ENCODE data around the gene CECR2.
A peak's percentile ranks its signal among the peaks of the same experiment; 100 is the strongest.

Gene CECR2

GRCh38 chr22:17566776-17567175 lies 197.5 kb downstream of the CECR2 start:
- DNase-seq (ENCODE audit: low read depth in 2 of 3, low spot score in 1 of 3), result no peak

- no peak for DNase-seq (ENCODE audit: low read depth in 2 of 3, low spot score in 1 of 3)
These were observed 200.8 kb downstream of the CECR2 start for GRCh38 chr22:17569971-17570511.

- DNase-seq (ENCODE audit: low read depth in 2 of 3, low spot score in 1 of 3), result no peak
These were observed 201.8 kb downstream of the CECR2 start for GRCh38 chr22:17570851-17571631.

- DNase-seq (ENCODE audit: low read depth in 2 of 3, low spot score in 1 of 3), result no peak
These were observed 205.9 kb downstream of the CECR2 start for GRCh38 chr22:17575151-17575550.

- no peak for DNase-seq (ENCODE audit: low read depth in 2 of 3, low spot score in 1 of 3)
These were observed 206.4 kb downstream of the CECR2 start for GRCh38 chr22:17575681-17576080.

- DNase-seq (ENCODE audit: low read depth in 2 of 3, low spot score in 1 of 3), result peak in 1 of 3 donors; percentile 3
These were observed 207.2 kb downstream of the CECR2 start for GRCh38 chr22:17576470-17576869.

- no peak for DNase-seq (ENCODE audit: low read depth in 2 of 3, low spot score in 1 of 3)
These were observed 209.0 kb downstream of the CECR2 start for GRCh38 chr22:17578136-17578754.

- no peak for DNase-seq (ENCODE audit: low read depth in 2 of 3, low spot score in 1 of 3)
These were observed 210.3 kb downstream of the CECR2 start for GRCh38 chr22:17579535-17579981.

- no peak for DNase-seq (ENCODE audit: low read depth in 2 of 3, low spot score in 1 of 3)
These were observed 211.3 kb downstream of the CECR2 start for GRCh38 chr22:17580441-17581031.

- no peak for DNase-seq (ENCODE audit: low read depth in 2 of 3, low spot score in 1 of 3)
These were observed 211.8 kb downstream of the CECR2 start for GRCh38 chr22:17581056-17581455.

- DNase-seq (ENCODE audit: low read depth in 2 of 3, low spot score in 1 of 3), result no peak
These were observed 212.4 kb downstream of the CECR2 start for GRCh38 chr22:17581631-17582030.

- DNase-seq (ENCODE audit: low read depth in 2 of 3, low spot score in 1 of 3), result no peak
These were observed 213.9 kb downstream of the CECR2 start for GRCh38 chr22:17583151-17583550.

GRCh38 chr22:17586831-17587440 lies 217.7 kb downstream of the CECR2 start:
- no peak for DNase-seq (ENCODE audit: low read depth in 2 of 3, low spot score in 1 of 3)

GRCh38 chr22:17587629-17588028 lies 218.4 kb downstream of the CECR2 start:
- DNase-seq (ENCODE audit: low read depth in 2 of 3, low spot score in 1 of 3), result no peak

- no peak for DNase-seq (ENCODE audit: low read depth in 2 of 3, low spot score in 1 of 3)
These were observed 219.3 kb downstream of the CECR2 start for GRCh38 chr22:17588606-17589005.

GRCh38 chr22:17589810-17590375 lies 220.6 kb downstream of the CECR2 start:
- no peak for DNase-seq (ENCODE audit: low read depth in 2 of 3, low spot score in 1 of 3)

- DNase-seq (ENCODE audit: low read depth in 2 of 3, low spot score in 1 of 3), result no peak
These were observed 221.3 kb downstream of the CECR2 start for GRCh38 chr22:17590586-17590985.

GRCh38 chr22:17592201-17592600 lies 222.9 kb downstream of the CECR2 start:
- DNase-seq (ENCODE audit: low read depth in 2 of 3, low spot score in 1 of 3), result no peak

- no peak for DNase-seq (ENCODE audit: low read depth in 2 of 3, low spot score in 1 of 3)
These were observed 227.0 kb downstream of the CECR2 start for GRCh38 chr22:17596226-17596625.

- no peak for DNase-seq (ENCODE audit: low read depth in 2 of 3, low spot score in 1 of 3)
These were observed 228.0 kb downstream of the CECR2 start for GRCh38 chr22:17597217-17597616.

- DNase-seq (ENCODE audit: low read depth in 2 of 3, low spot score in 1 of 3), result no peak
These were observed 229.1 kb downstream of the CECR2 start for GRCh38 chr22:17598318-17598717.
